Liver (tissue), 9 donors: Measurements from ENCODE around the gene LCN6. TPM values are rescaled to one million over a fixed set of nuclear protein-coding genes. Genes with fewer than 3 reads are reported as not detected.

Experiments
- DNase-seq: peaks from one replicate; pipeline ENCODE4 v3.0.0-alpha.2; 2017; ENCODE audit warnings: low spot score
- H3K27ac ChIP-seq, 2 donors: one replicate each; pipeline ENCODE4 v1.7.0; 2013; ENCODE audit warnings: inconsistent platforms in 2 of 2, low read length in 2 of 2, control low read depth in 1 of 2, low read depth in 1 of 2, mild to moderate bottlenecking in 1 of 2
- H3K27me3 ChIP-seq, 4 donors: one replicate each; pipeline versions ENCODE4 v1.6.1 to v1.7.0; 2013; ENCODE audit warnings: low read length in 3 of 4, inconsistent platforms in 1 of 4, mild to moderate bottlenecking in 1 of 4, moderate library complexity in 1 of 4; ENCODE audit not compliant: control insufficient read depth in 4 of 4, insufficient read depth in 4 of 4
- H3K36me3 ChIP-seq, 4 donors: one replicate each; pipeline versions ENCODE4 v1.6.1 to v1.7.0; 2013; ENCODE audit warnings: low read length in 3 of 4, mild to moderate bottlenecking in 3 of 4, low read depth in 1 of 4, moderate library complexity in 1 of 4; ENCODE audit not compliant: control insufficient read depth in 4 of 4, insufficient read depth in 3 of 4
- H3K4me1 ChIP-seq, 4 donors: one replicate each; pipeline versions ENCODE4 v1.6.1 to v1.7.0; 2013; ENCODE audit warnings: low read length in 3 of 4, mild to moderate bottlenecking in 3 of 4, moderate library complexity in 1 of 4; ENCODE audit not compliant: control insufficient read depth in 4 of 4, insufficient read depth in 4 of 4
- H3K4me3 ChIP-seq, 3 donors: one replicate each; pipeline versions ENCODE4 v1.6.1 to v1.7.0; 2013; ENCODE audit warnings: low read length in 3 of 3, control low read depth in 1 of 3, low read depth in 1 of 3, mild to moderate bottlenecking in 1 of 3
- H3K9ac ChIP-seq, 2 donors: one replicate each; pipeline ENCODE4 v1.7.0; 2013; ENCODE audit warnings: low read length in 2 of 2, mild to moderate bottlenecking in 2 of 2, moderate library complexity in 2 of 2, control low read depth in 1 of 2, low read depth in 1 of 2
- H3K9me3 ChIP-seq, 4 donors: one replicate each; pipeline versions ENCODE4 v1.6.1 to v1.7.0; 2013; ENCODE audit warnings: low read length in 3 of 4; ENCODE audit not compliant: control insufficient read depth in 4 of 4
- FOXA1 ChIP-seq: IDR thresholded peaks from 2 replicates; pipeline ENCODE4 v1.6.1; 2016; ENCODE audit warnings: antibody characterized with exemption
- FOXA2 ChIP-seq: IDR thresholded peaks from 2 replicates; pipeline ENCODE4 v1.6.1; 2016; ENCODE audit warnings: antibody characterized with exemption
- GABPA ChIP-seq, 2 donors: IDR thresholded peaks in 1 of 2; conservative IDR thresholded peaks in 1 of 2; 2 replicates each; pipeline ENCODE4 v1.6.1; 2016; ENCODE audit warnings: antibody characterized with exemption in 2 of 2, mild to moderate bottlenecking in 1 of 2, moderate library complexity in 1 of 2
- HNF4A ChIP-seq, 2 donors: conservative IDR thresholded peaks; 2 replicates each; pipeline ENCODE4 v1.6.1; 2016; ENCODE audit warnings: antibody characterized with exemption in 2 of 2, mild to moderate bottlenecking in 2 of 2
- HNF4G ChIP-seq: IDR thresholded peaks from 2 replicates; pipeline ENCODE4 v1.6.1; 2016; ENCODE audit warnings: antibody characterized with exemption
- JUND ChIP-seq, 2 donors: IDR thresholded peaks; 2 replicates each; pipeline ENCODE4 v1.6.1; 2016; ENCODE audit warnings: antibody characterized with exemption in 2 of 2
- NR2F2 ChIP-seq: IDR thresholded peaks from 2 replicates; pipeline ENCODE4 v1.6.1; 2016; ENCODE audit warnings: antibody characterized with exemption
- RAD21 ChIP-seq, 2 donors: IDR thresholded peaks; 2 replicates each; pipeline ENCODE4 v1.6.1; 2016; ENCODE audit warnings: antibody characterized with exemption in 2 of 2, mild to moderate bottlenecking in 2 of 2
- RXRA ChIP-seq, 2 donors: IDR thresholded peaks; 2 replicates each; pipeline ENCODE4 v1.6.1; 2017 to 2018; ENCODE audit warnings: antibody characterized with exemption in 2 of 2, mild to moderate bottlenecking in 1 of 2
- SP1 ChIP-seq: IDR thresholded peaks from 2 replicates; pipeline ENCODE4 v1.6.1; 2018; ENCODE audit warnings: antibody characterized with exemption, mild to moderate bottlenecking
- TAF1 ChIP-seq: conservative IDR thresholded peaks from 2 replicates; pipeline ENCODE4 v1.6.1; 2016; ENCODE audit warnings: antibody characterized with exemption, mild to moderate bottlenecking
- YY1 ChIP-seq: IDR thresholded peaks from 2 replicates; pipeline ENCODE4 v1.6.1; 2016; ENCODE audit warnings: antibody characterized with exemption, mild to moderate bottlenecking
- WGBS: extraction: QIAGEN DNeasy Blood & Tissue Kit; methylation state at CpG from one replicate; pipeline ENCODE4 v1.1.7; 2013; 5-methylcytosine and 5-hydroxymethylcytosine counted together
- polyA plus RNA-seq, 2 donors: library from polyadenylated mRNA; stranded (reverse) in 1 of 2; unstranded in 1 of 2; fragments of 200-250 nt in 1 of 2; fragments of >200 nt in 1 of 2; fragmentation: Nextera tagmentation in 1 of 2; extraction: Ambion mirVana in 1 of 2; gene quantifications; one replicate each; pipeline versions ENCODE4 v1.2.1 to v1.2.3, GENCODE V29; 2013 to 2015
- total RNA-seq, 2 donors: library from RNA; depleted of rRNA; stranded (reverse); fragments of >200 nt; gene quantifications; one replicate each; pipeline ENCODE4 v1.2.3, GENCODE V29; 2014
- TF ChIP-seq, protein P1 (sequence below): IDR thresholded peaks from 2 replicates; pipeline ENCODE4 v1.6.1; 2016; ENCODE audit warnings: antibody characterized with exemption
- TF ChIP-seq, protein P2 (sequence below): IDR thresholded peaks from 2 replicates; pipeline ENCODE4 v1.6.1; 2016; ENCODE audit warnings: antibody characterized with exemption
- TF ChIP-seq, protein P3 (sequence below): IDR thresholded peaks from 2 replicates; pipeline ENCODE4 v1.6.1; 2016; ENCODE audit warnings: antibody characterized with exemption
- TF ChIP-seq, protein P4 (sequence below): fragments of 150-350 bp; IDR thresholded peaks from 2 replicates; pipeline ENCODE4 v1.5.1; 2017; ENCODE audit warnings: improper control_type of control experiment, low read depth, low read length; ENCODE audit not compliant: missing input control
- TF ChIP-seq, protein P5 (sequence below): IDR thresholded peaks from 2 replicates; pipeline ENCODE4 v1.6.1; 2016; ENCODE audit warnings: antibody characterized with exemption, mild to moderate bottlenecking
- donor health status: healthy.
- donor health status: healthy.
- donor health status: healthy.
- donor health status: healthy.
- donor health status: healthy.

LCN6 gene
- total and polyA plus RNA-seq, 4 donors = 0.14 to 0.32 TPM; not detected in 2

DNA sequence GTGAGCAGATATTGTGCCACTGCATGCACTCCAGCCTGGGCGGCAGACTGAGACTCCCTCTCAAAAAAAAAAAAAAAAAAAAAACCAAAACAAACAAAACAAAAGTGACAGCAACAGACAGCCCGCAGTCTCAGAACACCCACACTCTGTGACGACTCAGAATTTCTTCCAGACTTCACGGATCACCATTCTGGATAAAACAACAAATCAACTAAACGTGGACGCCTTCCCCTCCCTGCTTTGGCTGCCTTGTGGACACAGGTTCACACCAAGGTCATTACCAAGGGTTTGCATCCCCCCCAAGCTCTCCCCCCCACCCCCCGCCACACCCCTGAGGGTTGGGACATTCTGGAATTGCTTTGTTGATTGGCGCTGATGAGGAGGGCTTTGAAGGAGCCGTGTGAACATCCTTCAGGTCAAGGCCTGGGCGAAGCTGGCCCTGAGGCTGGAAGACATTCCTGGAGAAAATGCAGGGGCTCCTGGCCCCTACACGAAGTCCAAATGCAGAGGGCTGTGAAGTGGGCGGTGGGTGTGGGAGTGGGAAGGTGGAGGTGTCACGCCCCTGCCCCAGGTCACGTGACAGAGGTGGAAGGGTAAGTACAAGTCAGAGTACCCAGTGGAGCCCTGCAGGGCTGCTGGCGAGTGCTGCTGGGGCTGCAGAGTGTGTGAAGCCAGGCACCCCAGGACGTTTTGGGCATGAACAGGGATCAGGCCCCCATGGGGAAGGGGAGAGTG, 15.7 kb downstream of the LCN6 start:
- 81% methylated on average over 16 of the region's 16 CpGs for WGBS

DNA sequence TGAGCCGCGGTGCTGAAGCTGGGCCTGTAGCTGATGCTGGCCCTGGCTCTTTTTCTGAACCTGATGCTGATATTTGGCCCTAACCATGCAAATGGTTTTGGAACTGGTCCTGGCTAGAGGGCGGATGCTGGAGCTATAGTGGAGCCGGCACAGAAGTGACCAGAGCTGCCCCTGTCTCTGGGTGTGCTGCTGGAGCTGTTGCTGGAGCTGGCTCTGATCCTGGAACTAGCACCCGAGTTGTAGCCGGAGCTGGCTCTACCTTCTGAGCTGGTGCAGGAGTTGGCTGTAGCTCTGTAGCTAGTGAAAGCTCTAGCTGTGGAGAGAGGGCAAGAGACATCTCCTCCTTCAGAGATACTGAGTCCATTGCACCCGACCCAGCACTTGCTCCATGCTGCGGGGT, 18.4 kb downstream of the LCN6 start:
- Histone ChIP-seq H3K4me3 (no peak overlapping the region), H3K36me3 (peaks cover 0 to 10% (median 6%) of the 10 kb centered on the region in 4 donors), H3K9ac (no peak overlapping the region), H3K27ac (no peak overlapping the region), H3K27me3 (no peaks in the 10 kb centered on the region), H3K9me3 (no peaks in the 10 kb centered on the region), H3K4me1 (peaks cover 0 to 32% (median 26%) of the 10 kb centered on the region in 4 donors)
- 97% methylated on average over 8 of the region's 8 CpGs for WGBS
- DNase-seq = no peak
- no peak for TF ChIP-seq SP1
- TF ChIP-seq HNF4G = no peak
- TF ChIP-seq YY1 = no peak

More for the DNA sequence above, 15.7 kb downstream of the LCN6 start:
- Histone ChIP-seq H3K9me3 (no peaks in the 10 kb centered on the region), H3K9ac (no peak overlapping the region), H3K36me3 (no peaks in the 10 kb centered on the region), H3K27me3 (no peaks in the 10 kb centered on the region), H3K27ac (no peak overlapping the region), H3K4me1 (peaks cover 0 to 15% (median 8%) of the 10 kb centered on the region in 4 donors), H3K4me3 (no peak overlapping the region)
- TF ChIP-seq RXRA (IDR thresholded peaks at IDR 0.05) = no peak
- TF ChIP-seq, protein P1, sequence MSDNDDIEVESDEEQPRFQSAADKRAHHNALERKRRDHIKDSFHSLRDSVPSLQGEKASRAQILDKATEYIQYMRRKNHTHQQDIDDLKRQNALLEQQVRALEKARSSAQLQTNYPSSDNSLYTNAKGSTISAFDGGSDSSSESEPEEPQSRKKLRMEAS = no peak
- DNase-seq = no peak

DNA sequence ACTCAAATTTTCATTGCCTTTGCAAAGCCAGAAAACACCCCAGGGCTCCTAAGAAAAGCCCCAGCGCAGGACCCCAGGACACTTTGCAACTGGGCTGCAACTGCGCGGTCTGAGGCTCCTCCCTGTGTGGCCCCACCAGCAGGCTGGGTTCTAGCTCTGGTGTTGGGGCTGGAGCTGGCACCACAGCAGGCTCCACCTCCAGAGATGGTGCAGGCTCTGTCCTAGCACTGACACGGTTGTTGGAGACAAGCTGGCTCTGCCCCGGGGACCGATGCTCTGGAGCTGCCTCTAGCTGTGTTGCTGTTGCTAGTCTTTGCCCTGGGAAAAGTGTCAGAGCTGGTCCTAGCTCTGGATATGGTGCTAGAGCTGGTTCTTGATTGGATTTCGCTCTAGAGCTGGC, 19.2 kb downstream of the LCN6 start:
- H3K27me3 ChIP-seq = no peaks in the 10 kb centered on the region
- H3K9ac ChIP-seq = no peak overlapping the region
- TF ChIP-seq, protein P2, sequence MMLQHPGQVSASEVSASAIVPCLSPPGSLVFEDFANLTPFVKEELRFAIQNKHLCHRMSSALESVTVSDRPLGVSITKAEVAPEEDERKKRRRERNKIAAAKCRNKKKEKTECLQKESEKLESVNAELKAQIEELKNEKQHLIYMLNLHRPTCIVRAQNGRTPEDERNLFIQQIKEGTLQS = no peak
- TF ChIP-seq NR2F2 (no peak), GABPA (IDR thresholded peaks at IDR 0.05 in 1 of 2, conservative IDR thresholded peaks at IDR 0.05 in 1 of 2) (no peak), TAF1 (no peak), RXRA (IDR thresholded peaks at IDR 0.05) (no peak), YY1 (no peak), RAD21 (IDR thresholded peaks at IDR 0.05) (no peak), JUND (IDR thresholded peaks at IDR 0.05) (no peak), SP1 (no peak), FOXA1 (no peak), FOXA2 (no peak), HNF4A (conservative IDR thresholded peaks at IDR 0.05) (no peak)
- TF ChIP-seq, protein P3, sequence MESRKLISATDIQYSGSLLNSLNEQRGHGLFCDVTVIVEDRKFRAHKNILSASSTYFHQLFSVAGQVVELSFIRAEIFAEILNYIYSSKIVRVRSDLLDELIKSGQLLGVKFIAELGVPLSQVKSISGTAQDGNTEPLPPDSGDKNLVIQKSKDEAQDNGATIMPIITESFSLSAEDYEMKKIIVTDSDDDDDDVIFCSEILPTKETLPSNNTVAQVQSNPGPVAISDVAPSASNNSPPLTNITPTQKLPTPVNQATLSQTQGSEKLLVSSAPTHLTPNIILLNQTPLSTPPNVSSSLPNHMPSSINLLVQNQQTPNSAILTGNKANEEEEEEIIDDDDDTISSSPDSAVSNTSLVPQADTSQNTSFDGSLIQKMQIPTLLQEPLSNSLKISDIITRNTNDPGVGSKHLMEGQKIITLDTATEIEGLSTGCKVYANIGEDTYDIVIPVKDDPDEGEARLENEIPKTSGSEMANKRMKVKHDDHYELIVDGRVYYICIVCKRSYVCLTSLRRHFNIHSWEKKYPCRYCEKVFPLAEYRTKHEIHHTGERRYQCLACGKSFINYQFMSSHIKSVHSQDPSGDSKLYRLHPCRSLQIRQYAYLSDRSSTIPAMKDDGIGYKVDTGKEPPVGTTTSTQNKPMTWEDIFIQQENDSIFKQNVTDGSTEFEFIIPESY = no peak
- TF ChIP-seq, protein P4, sequence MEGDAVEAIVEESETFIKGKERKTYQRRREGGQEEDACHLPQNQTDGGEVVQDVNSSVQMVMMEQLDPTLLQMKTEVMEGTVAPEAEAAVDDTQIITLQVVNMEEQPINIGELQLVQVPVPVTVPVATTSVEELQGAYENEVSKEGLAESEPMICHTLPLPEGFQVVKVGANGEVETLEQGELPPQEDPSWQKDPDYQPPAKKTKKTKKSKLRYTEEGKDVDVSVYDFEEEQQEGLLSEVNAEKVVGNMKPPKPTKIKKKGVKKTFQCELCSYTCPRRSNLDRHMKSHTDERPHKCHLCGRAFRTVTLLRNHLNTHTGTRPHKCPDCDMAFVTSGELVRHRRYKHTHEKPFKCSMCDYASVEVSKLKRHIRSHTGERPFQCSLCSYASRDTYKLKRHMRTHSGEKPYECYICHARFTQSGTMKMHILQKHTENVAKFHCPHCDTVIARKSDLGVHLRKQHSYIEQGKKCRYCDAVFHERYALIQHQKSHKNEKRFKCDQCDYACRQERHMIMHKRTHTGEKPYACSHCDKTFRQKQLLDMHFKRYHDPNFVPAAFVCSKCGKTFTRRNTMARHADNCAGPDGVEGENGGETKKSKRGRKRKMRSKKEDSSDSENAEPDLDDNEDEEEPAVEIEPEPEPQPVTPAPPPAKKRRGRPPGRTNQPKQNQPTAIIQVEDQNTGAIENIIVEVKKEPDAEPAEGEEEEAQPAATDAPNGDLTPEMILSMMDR = no peak
- TF ChIP-seq, protein P1 = no peak
- TF ChIP-seq, protein P5, sequence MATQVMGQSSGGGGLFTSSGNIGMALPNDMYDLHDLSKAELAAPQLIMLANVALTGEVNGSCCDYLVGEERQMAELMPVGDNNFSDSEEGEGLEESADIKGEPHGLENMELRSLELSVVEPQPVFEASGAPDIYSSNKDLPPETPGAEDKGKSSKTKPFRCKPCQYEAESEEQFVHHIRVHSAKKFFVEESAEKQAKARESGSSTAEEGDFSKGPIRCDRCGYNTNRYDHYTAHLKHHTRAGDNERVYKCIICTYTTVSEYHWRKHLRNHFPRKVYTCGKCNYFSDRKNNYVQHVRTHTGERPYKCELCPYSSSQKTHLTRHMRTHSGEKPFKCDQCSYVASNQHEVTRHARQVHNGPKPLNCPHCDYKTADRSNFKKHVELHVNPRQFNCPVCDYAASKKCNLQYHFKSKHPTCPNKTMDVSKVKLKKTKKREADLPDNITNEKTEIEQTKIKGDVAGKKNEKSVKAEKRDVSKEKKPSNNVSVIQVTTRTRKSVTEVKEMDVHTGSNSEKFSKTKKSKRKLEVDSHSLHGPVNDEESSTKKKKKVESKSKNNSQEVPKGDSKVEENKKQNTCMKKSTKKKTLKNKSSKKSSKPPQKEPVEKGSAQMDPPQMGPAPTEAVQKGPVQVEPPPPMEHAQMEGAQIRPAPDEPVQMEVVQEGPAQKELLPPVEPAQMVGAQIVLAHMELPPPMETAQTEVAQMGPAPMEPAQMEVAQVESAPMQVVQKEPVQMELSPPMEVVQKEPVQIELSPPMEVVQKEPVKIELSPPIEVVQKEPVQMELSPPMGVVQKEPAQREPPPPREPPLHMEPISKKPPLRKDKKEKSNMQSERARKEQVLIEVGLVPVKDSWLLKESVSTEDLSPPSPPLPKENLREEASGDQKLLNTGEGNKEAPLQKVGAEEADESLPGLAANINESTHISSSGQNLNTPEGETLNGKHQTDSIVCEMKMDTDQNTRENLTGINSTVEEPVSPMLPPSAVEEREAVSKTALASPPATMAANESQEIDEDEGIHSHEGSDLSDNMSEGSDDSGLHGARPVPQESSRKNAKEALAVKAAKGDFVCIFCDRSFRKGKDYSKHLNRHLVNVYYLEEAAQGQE = no peak
- H3K9me3 ChIP-seq = no peaks in the 10 kb centered on the region
- H3K36me3 ChIP-seq = peaks cover 5 to 16% (median 12%) of the 10 kb centered on the region in 4 donors
- DNase-seq = no peak
- H3K4me3 ChIP-seq = peak overlapping the region in 1 of 3 donors; percentile 70
- whole genome bisulfite sequencing = 69% methylated on average over 7 of the region's 7 CpGs
- H3K4me1 ChIP-seq = peaks cover 0 to 36% (median 27%) of the 10 kb centered on the region in 4 donors
- H3K27ac ChIP-seq = no peak overlapping the region
